COLO829 (cell line): ENCODE data around the gene CAMSAP2.

Experiments
- DNase-seq: peaks from one replicate; pipeline ENCODE4 v3.0.0; 2012; ENCODE audit warnings: low spot score

CAMSAP2 gene

DNA sequence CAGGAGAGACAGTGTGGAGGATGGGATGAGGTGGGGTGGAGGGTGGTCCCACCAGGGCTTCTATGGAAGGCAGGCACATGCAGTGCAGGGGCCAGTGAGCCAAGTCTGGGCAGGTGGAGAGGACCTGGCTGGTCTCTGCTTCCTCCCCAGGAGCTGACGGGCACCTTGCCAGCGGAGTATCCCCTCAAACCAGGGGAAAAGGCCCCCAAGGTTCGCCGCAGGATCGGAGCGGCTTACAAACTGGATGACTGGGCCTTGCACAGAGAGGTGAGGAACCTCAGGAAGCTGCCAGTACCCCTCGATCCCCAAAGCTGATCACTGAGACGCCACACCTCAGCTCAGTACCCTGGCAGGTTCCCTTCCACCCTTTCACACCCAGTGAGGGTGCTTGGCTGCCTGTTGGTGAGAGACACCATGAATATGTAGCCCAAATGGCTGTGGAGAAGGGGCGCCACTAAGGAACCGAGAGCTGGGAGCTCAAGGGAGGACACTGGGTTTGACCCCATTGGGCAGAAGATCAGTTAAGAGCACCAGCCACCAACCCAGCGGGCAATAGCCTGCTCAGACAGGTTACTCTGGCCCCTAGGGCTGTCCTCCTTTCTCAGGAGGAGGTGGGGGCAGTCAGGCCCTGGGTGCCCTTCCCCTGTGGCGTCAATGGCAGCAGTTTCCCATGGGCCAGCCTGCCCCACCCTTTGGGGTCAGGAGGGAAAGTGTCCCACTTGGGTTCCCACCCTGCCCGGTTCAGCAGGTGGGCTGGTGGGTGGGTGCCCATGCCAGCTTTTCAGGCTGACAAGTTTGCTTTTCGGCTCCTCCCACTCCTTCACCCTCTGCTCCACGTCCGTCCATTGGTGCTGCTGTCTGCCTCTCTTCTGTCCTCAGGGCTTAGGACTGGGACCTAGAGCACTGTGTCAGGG lies 161.5 kb downstream of the CAMSAP2 start:
- DNase-seq = no peak

DNA sequence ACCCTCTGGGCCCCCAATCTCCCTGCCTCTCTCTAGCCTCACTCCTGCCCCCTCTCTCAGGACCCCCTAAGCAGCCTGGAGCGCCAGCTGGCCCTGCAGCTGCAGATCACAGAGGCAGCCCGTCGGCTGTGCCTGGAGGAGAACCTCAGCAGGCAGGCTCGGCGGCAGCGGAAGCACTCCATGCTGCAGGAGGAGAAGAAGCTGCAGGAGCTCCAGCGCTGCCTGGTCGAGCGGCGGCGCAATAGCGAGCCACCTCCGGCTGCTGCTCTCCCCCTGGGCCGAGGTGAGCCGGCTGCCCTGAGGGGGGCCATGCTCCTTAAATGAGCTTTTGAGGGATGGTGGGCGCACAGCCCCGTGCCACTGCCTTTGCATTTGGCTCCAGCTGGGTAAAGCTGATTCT lies 162.2 kb downstream of the CAMSAP2 start:
- DNase-seq = no peak

DNA sequence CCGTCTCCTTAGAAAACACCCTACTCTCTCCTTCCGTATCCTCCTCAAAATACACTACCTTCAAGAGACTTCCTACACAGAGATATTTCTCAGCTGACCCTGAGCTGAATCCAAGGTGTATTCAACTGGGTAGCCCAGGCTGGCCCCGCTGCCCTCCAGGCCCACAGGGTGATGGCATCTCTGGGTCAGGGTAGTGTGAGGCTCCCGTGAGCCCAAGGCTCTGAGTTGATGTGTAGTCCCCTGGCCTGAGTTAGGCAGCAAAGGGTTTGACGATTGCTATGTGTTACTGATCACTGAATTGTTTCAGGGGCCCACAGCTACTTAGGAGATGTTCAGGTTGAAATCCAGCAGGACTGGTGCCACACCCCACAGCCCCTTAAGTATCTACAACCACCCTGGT lies 162.7 kb downstream of the CAMSAP2 start:
- DNase-seq = no peak

DNA sequence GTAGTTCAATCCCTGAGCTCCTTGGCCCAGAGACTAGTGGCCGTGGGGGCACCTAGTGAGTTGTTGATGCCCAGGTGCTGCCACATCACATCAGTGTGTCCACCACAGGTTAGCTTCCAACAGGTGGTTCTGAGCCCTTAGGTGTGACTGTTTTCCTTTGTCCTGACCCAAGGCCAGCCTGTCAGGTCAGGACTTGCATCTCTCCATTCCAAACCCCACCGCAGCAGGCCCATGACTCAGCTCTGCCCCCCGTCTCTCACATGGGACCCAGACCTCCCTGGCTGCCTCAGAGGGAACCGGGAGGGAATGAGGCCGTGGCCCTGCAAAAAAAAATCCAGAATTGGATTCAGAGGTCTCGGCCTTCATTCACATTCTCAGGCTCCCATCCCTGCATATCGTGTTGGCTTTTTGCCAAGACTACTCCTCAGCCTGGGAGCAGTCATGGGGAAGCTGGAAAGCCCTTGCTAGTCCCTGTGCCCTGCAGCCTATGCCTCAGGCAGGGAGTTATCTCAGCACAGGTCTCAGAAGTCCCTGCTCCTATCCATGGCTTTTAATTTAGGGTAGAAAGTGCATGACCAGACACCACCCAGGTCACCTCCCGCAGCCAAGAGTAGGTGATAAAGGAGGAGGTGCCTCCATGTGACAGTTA lies 163.2 kb downstream of the CAMSAP2 start:
- no peak for DNase-seq

DNA sequence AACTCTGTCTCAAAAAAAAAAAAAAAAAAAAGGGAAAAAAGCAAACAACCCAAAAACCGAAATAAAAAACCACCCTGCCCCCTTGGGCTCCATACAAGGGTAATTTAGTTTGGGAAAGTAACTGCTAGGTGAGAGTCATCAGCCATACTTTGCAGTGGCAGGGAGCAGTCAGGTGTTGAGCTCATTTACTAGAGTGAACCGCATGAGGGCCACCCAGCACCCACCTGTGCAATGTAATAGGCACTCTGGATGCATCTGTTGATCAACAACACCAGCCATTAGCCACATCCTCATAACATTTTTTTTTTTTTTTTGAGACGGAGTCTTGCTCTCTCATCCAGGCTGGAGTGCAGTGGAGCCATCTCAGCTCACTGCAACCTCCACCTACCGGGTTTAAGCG lies 165.1 kb downstream of the CAMSAP2 start:
- DNase-seq = no peak

DNA sequence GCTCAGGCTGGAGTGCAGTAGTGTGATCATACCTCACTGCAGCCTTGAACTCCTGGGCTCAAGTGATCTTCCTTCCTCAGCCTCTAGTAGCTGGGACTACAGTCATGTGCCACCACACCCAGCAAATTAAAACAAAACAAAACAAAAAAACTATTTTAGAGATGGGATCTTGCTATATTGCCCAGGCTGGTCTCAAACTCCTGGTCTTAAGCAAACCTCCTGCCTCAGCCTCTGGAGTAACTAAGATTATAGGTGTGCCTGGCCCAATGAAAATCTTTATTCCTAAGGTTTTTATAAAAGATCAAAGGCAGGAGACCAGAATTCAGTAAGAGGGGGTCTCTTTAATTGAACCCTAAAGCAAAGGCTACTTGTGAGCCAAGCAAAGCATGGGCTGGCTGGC lies 166.1 kb downstream of the CAMSAP2 start:
- DNase-seq = no peak

DNA sequence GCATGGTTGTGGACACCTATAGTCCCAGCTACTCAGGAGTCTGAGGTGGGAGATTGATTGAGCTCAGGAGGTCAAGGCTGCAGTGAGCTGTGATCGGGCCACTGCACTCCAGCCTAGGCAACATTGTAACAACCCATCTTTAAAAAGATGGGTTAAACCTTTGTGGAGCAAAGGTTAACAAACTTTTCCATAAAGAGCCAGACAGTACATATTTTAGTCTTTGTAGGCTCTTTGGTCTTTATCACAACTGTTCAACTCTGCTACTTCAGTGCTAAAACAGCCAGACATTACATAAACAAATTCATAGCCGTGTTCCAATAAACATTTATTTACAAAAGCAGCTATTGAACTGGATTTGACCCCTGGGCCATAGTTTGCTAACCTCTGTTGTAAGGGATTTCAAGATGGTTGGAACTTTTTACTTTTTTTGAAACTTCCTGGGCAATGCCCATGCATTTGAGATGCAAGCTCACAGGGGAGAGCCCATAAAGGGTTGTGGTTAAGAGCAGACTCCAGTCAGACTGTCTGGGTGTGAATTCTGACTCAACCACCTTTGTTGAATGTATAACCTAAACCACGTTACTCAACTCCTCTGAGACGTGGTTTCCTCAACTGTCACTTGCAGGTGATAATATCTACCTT lies 166.8 kb downstream of the CAMSAP2 start:
- DNase-seq = no peak

DNA sequence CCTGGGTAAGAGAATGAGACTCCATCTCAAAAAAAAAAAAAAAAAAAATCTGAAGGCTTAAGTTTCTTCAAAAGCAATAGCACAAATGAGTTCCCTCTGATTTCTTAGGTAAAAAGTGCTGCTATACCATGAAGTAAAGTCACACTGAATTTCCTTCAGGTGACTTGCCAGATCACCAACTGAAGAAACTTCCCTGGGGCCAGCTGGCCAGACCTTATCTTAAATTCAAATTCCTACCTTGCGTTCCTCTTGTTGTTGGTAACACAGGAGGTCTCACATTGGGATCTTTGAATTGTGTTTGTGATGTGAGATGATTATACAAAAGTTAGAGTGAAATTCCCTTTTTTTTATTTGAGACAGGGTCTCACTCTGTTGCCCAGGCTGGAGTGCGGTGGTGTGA lies 167.8 kb downstream of the CAMSAP2 start:
- no peak for DNase-seq

DNA sequence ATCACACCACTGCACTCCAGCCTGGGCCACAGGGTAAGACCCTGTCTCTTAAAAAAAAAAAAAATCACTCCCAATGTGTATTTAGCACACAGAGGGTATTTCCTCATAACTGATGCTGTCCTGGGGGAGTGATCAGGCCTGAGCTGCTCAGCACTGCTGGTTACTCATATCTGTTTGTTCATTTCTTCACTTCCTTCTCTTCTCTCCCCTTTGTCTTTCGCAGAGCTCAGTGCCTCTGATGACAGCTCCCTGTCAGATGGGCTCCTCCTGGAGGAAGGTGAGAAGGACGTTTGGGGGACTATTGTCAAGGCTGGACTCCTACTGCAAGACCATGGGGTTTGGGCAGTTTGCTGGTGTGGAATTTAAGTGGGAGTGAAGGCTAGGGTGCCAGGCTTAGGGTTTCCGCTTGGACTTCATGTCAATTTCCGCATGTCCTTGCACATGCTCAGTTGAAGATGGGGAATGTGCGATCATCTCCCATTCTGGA lies 169.0 kb downstream of the CAMSAP2 start:
- DNase-seq = no peak

DNA sequence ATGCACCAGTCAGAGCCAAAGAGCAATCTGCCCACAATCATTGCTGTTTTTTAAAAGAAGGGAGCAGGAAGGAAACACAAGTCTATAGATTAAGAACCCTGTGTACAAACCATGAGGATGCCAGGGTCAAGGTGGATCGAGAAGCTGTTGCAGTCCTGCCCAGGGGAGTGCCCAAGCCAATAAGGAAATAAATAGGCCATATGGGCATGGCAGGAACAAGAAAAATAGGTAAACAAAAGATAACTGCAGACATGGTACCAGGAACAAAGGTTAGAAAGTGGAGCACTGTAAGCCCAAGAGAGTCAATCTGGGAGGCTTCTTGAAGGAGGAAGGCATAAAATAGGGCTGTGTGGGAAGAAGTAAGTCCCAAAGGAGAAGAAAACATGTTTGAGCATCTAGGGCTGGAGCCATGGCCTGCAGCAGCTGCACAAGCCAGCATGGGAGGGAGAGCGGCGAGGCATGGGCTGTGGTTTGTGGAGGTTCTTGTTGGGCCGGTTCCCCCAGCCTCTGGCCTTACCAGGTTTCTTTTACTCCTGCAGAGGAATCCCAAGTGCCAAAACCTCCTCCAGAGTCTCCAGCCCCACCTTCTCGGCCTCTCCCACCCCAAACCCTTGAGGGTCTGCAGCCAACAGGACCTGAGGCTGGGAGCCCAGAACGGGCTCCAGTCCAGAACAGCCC lies 169.6 kb downstream of the CAMSAP2 start:
- no peak for DNase-seq

DNA sequence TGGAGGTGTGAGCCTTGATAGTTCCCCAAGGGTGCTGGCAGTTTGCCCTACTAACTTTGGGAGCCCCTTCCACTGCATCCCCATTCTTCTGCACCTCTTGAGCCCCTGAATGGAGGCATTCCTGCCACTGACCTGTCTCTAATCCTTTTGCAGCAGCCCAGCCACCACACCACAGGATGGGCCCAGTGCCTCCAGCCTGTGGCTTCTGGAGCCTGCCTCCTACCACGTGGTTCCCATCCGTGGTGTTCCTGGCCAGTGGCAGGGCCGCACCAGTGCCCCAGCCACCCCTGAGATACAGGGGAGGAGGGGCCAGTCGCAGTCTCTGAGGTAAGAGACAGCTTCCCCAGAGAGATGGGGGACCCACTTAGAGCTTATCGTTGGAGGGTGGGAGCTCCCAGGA lies 170.4 kb downstream of the CAMSAP2 start:
- DNase-seq = no peak

DNA sequence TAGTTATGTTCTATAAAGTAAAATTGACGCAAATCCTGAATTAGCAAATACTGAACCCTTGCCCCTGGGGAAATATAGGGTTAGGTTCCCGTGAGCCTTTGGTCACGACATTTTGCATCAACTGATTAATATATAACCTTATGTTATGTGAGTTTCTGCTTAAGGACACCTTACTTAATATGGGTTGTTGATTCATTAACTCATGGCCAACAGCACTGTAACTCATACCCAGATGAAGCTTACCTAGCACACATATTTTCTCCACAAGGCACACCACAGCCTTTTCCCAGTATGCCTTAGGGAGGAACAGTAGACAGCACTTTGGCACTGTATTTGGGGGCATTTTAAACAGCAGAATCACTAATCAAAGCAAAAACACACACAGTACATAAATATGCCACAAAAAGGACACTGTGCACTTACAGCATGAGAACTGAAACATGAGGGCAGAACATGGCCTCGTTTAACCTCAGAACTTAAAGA lies 171.1 kb downstream of the CAMSAP2 start:
- DNase-seq = no peak
